ENCODE results near the gene TMEM130.
"Not testable (repeated sequence)": the region's sequence is repeated elsewhere in the genome, so short reads cannot be mapped to it uniquely, and the experiment has no call there.

The TMEM130 gene

GRCh38 chr7:98877692-98878364 is 8.0 kb upstream of the TMEM130 start:
- no peak for DNase-seq (ENCODE audit: low read depth)

GRCh38 chr7:98877146-98877545 is 7.3 kb upstream of the TMEM130 start:
- no peak for DNase-seq (ENCODE audit: low read depth)

DNA sequence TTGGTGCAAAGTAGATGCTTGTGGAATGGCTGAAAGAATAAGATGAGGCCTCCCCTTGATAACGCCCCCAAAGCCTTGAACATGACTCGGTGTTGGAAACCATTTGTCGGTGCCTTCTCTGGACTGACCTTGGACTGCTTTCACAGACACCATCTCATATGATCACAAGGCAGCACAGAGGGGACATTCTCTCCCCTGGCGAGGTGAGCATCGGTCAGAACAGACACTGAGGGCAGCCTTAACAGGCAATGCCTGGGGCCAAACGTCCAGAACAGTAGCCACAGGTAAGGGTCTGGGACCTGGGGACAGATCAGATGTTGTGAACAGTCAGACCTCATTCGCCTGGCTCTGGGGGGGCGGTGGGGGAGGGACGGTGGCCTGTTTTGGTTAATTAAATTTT is 5.7 kb upstream of the TMEM130 start:
- DNase-seq (ENCODE audit: low read depth), result no peak

DNA sequence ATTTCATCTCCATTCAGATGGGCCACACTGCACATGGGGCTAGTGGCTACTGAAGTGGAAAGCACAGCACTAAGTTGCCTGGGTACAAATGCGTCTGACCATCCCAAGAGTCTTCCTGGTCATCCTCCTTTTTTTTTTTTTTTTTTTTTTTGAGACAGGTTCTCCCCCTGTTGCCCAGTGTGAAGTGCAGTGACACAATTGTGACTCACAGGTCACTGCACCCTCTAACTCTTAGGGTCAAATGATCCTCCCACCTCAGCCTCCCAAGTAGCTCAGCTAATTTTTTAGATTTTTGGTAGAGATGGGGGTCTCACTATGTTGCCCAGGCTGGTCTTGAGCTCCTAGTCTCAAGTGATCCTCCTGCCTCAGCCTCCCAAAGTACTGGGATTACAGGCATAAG is 5.1 kb upstream of the TMEM130 start:
- DNase-seq (ENCODE audit: low read depth), result no peak

GRCh38 chr7:98873610-98874009 is 3.8 kb upstream of the TMEM130 start:
- not testable (repeated sequence) for DNase-seq (ENCODE audit: low read depth)

DNA sequence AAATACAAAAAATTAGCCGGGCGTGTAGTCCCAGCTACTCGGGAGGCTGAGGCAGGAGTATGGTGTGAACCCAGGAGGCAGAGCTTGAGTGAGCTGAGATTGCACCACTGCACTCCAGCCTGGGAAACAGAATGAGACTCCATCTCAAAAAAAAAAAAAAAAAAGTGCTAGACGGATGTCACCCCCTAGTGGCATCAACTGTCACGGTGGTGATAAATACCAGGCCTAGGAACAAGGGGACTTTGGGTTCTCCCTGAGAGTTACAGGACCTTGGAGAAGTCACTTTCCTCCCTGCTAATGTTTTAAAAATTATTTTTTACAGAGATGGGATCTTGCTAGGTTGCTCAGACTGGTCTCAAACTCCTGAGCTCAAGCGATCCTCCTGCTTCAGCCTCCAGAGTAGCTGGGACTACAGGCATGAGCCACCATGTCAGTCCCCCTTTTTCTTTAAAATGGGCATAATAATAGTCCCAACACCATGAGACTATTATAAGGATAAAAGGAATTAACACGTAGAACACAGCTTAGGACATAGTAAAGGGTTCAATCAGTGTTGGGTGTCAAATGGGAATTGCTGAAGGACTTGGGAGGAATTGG is 2.6 kb upstream of the TMEM130 start:
- DNase-seq (ENCODE audit: low read depth), result no peak

DNA sequence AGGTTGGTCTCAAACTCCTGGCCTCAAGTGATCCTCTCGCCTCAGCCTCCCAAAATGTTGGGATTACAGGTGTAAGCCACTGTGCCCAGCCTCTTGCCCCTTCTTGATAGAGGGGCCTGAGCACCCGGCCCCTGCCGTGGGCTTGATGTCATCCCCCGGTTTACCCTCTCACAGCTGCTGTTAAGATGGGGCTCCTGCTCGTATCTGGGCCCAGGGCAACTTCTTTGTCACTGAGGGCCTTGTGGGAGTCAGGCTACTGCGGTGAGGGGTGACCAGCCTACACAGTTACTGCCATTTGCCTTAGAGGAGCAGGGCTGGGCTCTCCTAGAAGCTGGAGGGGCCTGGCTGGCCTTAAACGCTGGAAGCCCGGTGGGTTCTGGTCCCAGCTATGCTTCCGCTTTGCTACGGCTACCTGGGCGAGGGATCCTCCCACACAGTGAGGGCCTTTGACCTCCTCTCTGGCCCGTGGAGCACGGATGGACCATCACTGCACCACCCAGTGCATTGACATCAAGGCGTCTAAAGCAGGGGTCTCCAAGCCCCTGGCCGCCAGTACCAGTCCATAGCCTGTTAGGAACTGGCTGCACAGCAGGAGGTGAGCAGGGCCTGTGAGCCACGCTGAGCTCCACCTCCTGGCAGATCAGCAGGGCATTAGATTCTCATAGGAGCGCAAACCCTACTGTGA is 1.1 kb upstream of the TMEM130 start:
- DNase-seq (ENCODE audit: low read depth), result no peak

- DNase-seq (ENCODE audit: low read depth), result no peak
These were observed 372 bp upstream of the TMEM130 start for GRCh38 chr7:98870121-98870651.

DNA sequence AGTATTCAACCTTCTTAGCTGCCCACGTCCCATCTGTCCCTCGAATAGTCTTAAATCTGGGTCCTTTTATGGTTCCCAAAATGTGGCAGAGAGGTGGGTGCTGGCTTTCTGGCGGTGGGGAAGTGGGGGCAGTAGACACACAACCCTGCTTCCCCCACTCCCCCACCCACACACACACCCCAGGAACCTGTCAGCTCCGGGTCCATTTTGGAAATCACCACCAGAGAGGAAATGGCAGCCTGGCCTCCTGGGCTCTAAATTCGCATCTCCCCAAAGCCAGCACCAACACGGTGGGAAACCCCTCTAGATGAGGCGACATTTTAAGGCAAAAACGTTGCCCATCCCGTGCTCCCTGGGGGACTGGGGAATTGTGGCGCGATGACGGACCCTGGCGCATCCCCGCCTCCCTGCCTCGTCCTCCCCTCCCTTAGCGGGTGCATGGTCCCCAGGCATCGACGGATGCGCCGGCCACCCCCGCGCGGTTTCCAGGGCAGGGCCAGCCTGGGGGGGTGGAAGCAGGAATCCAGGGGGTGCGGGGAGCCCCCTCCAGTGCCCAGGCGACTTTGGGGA is 702 bp downstream of the TMEM130 start:
- DNase-seq (ENCODE audit: low read depth), result no peak

- DNase-seq (ENCODE audit: low read depth), result no peak
These were observed 1.4 kb downstream of the TMEM130 start for GRCh38 chr7:98868450-98868849.

DNA sequence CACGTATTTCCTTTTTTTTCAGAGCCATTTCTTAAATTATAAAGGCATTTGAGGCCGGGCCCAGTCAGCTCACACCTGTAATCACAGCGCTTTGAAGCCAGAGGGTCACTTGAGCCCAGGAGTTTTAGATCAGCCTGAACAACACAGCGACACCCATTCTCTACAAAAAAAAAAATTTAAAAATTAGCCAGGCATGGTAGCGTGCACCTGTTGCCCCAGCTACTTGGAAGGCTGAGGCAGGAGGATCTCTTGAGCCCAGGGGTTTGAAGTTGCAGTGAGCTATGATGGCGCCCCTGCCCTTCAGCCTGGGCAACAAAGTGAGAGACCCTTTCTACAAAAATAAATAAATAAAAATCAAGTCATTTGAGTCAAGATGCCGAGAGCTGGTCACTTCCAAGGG is 3.0 kb downstream of the TMEM130 start:
- no peak for DNase-seq (ENCODE audit: low read depth)

DNA sequence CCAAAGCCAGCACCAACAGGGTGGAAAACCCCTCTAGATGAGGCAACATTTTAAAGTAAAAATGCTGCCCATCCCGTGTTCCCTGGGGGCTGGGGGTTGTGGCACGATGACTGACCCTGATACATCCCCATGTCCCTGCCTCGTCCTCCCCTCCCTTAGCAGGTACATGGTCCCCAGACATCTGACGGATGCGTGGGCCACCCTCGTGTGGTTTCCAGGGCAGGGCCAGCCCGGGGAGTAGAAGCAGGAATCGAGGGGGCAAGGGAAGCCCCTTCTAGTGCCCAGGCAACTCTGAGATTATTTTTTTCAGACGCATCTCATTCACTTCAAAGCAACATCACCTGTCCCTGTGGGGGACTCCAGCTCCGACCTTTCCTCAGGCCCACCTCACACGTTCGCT is 3.5 kb downstream of the TMEM130 start:
- no peak for DNase-seq (ENCODE audit: low read depth)

- no peak for DNase-seq (ENCODE audit: low read depth)
These were observed 4.9 kb downstream of the TMEM130 start for GRCh38 chr7:98864731-98865453.

GRCh38 chr7:98863601-98864000 is 6.2 kb downstream of the TMEM130 start:
- no peak for DNase-seq (ENCODE audit: low read depth)

- no peak for DNase-seq (ENCODE audit: low read depth)
These were observed 6.9 kb downstream of the TMEM130 start for GRCh38 chr7:98862716-98863420.

- no peak for DNase-seq (ENCODE audit: low read depth)
These were observed 7.6 kb downstream of the TMEM130 start for GRCh38 chr7:98862203-98862602.

- no peak for DNase-seq (ENCODE audit: low read depth)
These were observed 9.7 kb downstream of the TMEM130 start for GRCh38 chr7:98860071-98860470.

DNA sequence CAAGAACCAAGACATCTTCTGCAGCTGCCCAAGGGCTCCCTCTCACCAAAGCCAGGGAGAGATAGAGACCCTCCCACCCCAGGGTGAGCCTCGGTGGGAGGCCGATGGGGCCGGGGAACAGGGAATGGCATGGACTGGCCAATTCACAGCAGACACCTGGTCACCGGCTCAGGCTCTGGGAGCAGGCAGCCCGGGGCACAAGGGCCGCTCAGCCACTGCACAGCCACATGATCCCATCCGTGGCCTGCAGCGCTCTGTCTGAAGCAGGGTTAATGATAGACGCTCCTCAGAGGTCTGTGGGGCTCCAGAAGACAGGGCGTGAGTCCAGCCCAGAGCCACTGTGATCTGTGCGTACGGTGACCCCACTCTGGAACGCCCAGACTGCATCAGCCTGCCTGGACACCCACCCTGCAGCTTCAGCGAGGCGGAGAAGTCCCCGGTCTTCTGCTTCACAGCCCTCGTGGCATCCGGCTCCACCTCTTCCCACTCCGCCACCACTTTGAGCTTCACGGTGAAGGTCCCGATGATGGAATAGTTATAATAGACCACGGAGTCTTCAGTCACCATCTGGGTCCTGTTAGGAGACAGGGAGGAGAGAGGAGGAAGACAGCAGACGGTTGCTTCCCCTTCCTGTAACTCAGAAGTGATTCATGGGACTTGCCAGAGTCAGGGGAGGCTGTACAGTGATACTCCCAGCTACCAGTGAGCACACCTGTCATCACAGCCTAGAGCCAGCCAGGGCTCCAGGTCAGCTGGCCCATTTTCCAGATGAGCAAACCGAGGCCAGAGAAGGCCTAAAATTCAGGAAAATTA is 14.0 kb downstream of the TMEM130 start:
- DNase-seq (ENCODE audit: low read depth), result no peak

- DNase-seq (ENCODE audit: low read depth), result no peak
These were observed 17.0 kb downstream of the TMEM130 start for GRCh38 chr7:98852826-98853225.

DNA sequence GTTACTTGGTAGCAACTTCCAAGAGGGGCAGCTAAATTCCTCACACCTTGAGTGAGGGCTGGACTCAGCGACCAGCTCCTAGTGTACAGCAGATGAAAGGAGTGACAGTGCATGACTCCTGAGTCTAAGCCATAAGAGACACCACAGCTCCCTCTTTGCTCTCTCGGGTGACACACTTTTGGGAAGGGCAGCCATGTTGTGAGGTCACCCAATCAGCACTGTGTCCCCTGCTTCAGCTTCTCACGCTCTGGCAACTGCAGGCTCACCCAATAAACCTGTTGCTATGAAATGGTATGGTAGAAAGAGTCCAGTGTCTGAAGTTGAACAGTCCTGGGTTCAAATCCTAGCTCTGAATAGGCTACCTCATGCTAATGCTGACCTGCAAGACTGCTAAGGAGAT is 20.9 kb downstream of the TMEM130 start:
- no peak for DNase-seq (ENCODE audit: low read depth)

DNA sequence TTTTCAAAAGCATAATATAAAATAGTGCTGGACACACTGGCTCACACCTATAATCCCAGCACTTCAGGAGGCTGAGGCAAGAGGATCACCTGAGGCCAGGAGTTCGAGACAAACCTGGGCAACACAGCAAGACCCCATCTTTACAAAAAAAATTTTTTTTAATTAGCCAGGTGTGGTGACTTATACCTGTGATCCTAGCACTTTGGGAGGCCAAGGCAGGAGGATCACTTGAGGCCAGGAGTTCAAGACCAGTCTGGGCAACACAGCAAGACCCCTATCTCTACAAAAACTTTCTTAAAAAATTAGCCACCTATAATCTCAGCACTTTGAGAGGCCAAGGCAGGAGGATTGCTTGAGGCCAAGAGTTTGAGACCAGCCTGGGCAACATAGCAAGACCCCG is 27.3 kb downstream of the TMEM130 start:
- DNase-seq (ENCODE audit: low read depth), result not testable (repeated sequence)

Measured in fibroblast of the conjunctiva (primary cell).